HG02852 (cell line): Measurements from ENCODE around the gene CHST3.
"Not testable (repeated sequence)": the region's sequence is repeated elsewhere in the genome, so short reads cannot be mapped to it uniquely, and the experiment has no call there.

Experiments used
- ATAC-seq: cut with Tn5 transposase; IDR thresholded peaks from one replicate; pipeline ENCODE4 v1.9.1; 2021; ENCODE audit warnings: mild to moderate bottlenecking, moderate library complexity; ENCODE audit not compliant: unreplicated experiment

The CHST3 gene

DNA sequence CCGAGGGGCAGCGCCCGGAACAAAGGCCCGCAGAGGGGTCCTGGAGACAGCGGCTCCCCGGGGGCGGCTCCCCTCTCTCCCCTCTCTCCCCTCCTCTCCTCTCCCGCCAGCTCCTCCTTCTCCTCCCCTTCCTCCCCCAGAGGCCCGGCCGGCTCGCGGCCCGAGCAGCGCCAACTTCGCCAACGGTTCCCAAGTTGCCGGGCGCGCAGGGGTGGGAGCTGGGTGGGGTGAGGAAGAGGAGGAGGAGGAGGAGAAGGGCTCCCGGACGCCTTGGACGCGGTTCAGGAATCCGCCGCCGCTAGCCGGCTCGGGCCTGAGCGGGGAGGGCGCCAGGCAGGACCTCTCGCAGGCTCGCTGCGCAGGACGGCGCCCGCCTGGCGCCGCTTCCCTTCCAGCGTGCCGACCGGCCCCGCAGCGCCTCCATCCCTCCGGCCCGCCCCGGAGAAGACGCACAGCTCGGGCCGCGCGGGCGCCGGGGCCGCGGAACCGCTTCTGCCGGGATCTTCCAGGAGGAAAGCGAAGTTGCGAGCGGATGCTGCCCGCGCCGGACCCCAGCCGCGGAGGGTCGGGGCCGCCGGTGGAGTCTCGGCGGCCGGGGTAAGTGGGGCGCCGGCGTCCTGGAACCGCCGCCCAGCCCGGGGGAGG, at the start of gene CHST3:
Gene CHST3 (plus strand): TSS at position 298 of the 645 bp plus-strand sequence. CDS start 41,448 bp downstream, outside the sequence.
- no peak for ATAC-seq

DNA sequence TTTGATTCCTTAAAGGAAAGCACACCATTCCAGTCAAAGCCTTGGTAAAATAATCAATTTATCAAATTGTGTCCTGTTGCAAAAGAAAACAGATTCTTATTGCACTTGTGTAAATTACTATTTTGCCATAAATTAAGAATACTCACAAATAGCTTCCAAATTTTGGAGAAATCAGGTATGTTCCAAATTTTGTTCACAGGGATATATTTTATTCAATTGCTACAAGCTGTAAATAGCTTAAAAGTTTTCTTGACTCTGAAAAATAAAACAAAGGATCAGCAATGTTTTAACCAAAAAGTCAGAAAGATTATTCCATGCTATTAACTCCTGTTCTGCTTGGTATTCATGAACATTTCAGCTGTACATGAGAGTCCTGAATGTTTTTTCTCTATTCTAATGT, 47.4 kb upstream of the CHST3 start:
- ATAC-seq, result no peak

DNA sequence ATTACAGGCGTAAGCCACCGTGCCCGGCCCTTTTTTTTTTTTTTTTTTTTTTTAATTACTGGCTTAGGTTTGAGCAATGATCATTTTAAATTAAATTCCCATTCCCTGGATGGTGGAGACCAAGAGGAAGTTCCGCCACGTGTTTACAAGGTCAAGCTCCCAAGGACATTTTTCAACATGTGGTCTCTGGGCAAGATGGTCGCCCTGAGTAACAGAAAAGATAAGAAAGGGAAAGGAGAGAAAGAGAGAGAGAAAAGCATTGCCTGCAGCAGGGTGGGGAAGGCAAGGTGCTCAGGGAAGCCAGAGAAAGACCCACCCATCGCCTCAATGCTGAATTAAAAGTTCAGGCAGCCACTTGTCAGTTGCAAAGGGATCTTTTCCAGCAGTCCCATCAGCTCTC, 45.2 kb upstream of the CHST3 start:
- no peak for ATAC-seq

- ATAC-seq, result not testable (repeated sequence)
These were observed 44.1 kb upstream of the CHST3 start for GRCh38 chr10:71919956-71920539.

GRCh38 chr10:71920540-71921323, 43.5 kb upstream of the CHST3 start:
- ATAC-seq, result no peak

GRCh38 chr10:71921324-71922027, 42.7 kb upstream of the CHST3 start:
- ATAC-seq, result no peak

DNA sequence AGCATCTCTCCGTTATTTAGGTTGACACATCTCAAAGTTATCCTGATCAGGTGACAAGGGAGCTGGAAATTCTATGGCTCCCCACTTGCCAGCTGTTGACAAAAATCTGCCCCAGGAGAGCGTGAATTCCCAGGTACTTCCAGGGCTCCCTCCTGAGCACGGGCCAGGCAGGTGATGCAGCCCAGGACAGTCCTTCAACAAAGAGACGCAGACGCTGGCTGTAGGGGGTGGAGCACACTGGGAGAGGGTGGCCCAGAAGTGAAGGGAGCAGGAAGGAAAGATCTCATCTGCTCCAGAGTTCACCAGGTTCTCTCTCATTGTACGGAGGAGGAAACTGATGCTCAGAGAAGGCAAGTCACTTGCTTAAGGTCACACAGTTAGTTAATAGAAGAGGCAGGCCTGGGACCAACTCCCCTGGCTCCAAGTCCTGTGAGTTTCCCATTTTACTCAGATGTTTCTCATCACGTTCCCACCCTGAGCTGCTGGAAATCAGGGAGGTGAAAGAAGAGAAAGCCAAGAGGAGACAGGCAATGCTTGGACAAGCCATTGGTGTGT, 41.0 kb upstream of the CHST3 start:
- no peak for ATAC-seq

DNA sequence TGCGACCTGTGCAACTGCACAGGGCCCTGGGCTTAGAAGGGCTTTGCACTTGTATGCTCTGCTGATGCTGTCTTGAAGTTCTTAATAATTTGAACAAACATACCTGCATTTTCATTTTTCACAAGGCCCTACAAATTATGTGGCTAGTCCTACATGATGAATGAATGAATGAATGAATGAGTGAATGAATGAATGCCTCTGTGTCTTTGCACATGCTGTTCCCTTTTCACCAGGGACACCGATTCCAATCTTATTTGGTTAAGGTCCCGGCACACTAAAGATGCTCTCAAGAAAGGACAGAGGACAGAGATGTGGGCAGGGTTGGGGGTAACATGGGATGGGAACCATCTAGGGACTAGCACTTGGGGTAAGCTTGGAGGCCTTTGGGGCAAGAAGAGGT, 39.4 kb upstream of the CHST3 start:
- ATAC-seq, result no peak

GRCh38 chr10:71927159-71927558, 37.0 kb upstream of the CHST3 start:
- ATAC-seq, result no peak

DNA sequence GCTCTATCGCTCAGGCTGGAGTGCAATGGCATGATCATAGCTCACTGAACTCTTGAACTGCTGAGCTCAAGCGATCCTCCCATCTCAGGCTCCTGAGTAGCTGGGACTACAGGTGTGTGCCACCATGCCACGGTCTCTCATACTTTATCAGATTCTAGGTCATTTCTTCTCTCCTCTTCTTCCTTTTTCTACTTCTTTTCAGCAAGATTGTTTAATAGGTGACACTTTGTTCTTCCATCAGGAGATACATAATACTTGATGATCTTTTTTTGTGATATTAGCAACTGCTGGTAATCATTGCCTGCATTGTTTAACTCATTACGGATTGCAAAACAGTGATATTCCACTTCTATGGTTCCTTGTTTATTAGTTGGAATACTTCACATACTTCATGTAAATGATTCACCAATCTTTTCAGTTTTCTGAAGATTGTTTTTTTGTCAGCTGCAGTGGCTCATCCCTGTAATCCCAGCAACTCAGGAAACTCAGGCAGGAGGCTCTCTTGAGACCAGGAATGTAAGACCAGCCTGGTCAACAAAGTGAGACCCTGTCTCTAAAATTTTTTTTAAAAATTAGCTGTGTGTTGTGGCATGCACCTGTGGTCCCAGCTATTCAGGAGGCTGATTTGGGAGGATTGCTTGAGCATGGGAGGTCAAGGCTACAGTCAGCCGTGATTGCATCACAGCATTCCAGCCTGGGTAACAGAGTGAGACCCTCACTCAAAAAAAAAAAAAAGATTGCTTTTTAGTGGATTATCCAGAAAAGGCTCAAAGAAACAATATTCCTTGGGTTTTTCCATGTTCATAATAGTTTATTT, 36.2 kb upstream of the CHST3 start:
- no peak for ATAC-seq

GRCh38 chr10:71931295-71931694, 32.9 kb upstream of the CHST3 start:
- ATAC-seq, result no peak

- ATAC-seq, result no peak
These were observed 30.5 kb upstream of the CHST3 start for GRCh38 chr10:71933651-71934050.

- ATAC-seq, result no peak
These were observed 26.0 kb upstream of the CHST3 start for GRCh38 chr10:71938211-71938610.

DNA sequence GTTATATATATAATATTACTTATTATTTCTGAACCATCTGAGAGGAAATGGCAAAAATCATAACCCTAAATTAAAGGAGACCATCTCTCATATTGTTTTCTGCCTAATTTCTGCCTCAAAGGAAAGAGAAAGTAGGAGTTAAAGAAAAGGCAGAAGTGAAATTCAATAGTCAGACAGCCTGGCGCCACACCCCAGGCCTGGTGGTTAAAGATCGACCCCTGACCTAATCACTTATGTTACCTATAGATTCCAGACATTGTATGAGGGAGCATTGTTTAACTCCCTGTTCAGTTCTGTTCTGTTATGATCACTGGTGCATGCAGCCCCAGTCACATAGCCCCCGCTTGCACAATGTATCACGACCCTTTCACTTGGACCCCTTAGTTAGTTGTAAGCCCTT, 24.9 kb upstream of the CHST3 start:
- ATAC-seq, result no peak

GRCh38 chr10:71939861-71940474, 24.2 kb upstream of the CHST3 start:
- no peak for ATAC-seq

GRCh38 chr10:71940752-71941151, 23.4 kb upstream of the CHST3 start:
- ATAC-seq, result no peak

- ATAC-seq, result no peak
These were observed 22.9 kb upstream of the CHST3 start for GRCh38 chr10:71941318-71941717.

- no peak for ATAC-seq
These were observed 18.2 kb upstream of the CHST3 start for GRCh38 chr10:71945819-71946474.

DNA sequence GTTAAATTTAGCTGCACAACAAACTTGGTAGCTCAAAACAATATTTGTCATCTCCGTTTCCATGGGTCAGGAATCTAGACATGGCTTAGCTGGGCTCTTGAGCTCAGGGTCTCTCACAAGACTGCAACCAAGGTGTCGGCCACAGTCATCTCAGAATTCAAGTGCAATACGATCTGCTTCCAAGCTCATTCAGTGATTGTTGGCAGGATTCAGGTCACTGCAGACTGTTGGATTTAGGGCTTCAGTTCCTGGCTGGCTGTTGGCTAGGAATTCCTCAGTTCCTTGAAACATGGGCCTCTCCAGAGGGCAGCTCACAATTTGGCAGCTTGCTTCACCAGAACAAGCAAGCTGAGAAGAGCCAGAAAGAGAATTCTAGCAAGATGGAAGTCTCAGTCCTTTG, 17.5 kb upstream of the CHST3 start:
- ATAC-seq, result no peak
